ENCODE measurements around the gene WWOX.

- TF ChIP-seq, protein P1, sequence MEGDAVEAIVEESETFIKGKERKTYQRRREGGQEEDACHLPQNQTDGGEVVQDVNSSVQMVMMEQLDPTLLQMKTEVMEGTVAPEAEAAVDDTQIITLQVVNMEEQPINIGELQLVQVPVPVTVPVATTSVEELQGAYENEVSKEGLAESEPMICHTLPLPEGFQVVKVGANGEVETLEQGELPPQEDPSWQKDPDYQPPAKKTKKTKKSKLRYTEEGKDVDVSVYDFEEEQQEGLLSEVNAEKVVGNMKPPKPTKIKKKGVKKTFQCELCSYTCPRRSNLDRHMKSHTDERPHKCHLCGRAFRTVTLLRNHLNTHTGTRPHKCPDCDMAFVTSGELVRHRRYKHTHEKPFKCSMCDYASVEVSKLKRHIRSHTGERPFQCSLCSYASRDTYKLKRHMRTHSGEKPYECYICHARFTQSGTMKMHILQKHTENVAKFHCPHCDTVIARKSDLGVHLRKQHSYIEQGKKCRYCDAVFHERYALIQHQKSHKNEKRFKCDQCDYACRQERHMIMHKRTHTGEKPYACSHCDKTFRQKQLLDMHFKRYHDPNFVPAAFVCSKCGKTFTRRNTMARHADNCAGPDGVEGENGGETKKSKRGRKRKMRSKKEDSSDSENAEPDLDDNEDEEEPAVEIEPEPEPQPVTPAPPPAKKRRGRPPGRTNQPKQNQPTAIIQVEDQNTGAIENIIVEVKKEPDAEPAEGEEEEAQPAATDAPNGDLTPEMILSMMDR (IDR thresholded peaks at IDR 0.05): no peak
- TF ChIP-seq EP300 (IDR thresholded peaks at IDR 0.05) (no peak), POLR2AphosphoS5 (IDR thresholded peaks at IDR 0.05) (no peak)
Observed at GRCh38 chr16:78535098-78535497, 435.6 kb downstream of the WWOX start.

Measured in gastroesophageal sphincter (tissue), 3 donors.